Inflammatory macrophage treated with lipopolysaccharide for 4 hours (primary cell): Measurements from ENCODE around the gene SRP72.

ENCODE experiments used
- DNase-seq: peaks from one replicate; pipeline ENCODE4 v3.0.0-alpha.2; 2020

The SRP72 gene

DNA sequence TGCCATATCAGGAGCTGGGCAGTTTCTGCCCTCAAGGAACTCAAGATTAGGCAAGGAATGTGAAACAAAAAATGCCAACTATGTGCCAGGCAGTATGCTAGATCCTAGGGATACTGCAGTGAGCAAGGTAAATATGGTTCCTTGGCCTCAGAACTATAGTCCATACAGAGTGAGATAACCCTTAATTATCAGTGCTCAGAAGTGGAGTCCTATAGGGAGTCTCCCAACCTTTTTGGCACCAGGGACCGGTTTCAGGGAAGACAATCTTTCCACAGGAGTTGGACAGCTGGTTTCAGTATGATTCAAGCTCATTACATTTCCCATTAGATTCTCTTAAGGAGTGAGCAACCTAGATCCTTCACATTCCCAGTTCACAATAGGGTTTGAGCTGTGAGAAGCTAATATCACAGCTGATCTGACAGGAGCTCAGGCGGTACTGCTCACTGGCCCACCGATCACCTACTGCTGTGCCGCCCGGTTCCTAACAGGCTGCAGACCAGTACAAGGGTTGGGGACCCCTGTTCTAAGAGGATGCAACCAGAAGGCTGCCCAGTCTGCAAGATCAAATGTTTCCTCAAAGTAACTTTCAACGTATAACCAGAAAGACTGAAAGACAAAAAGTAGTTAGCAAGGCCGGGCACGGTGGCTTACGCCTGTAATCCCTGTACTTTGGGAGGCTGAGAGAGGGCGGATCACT, 1.7 kb upstream of the SRP72 start:
- no peak for DNase-seq

DNA sequence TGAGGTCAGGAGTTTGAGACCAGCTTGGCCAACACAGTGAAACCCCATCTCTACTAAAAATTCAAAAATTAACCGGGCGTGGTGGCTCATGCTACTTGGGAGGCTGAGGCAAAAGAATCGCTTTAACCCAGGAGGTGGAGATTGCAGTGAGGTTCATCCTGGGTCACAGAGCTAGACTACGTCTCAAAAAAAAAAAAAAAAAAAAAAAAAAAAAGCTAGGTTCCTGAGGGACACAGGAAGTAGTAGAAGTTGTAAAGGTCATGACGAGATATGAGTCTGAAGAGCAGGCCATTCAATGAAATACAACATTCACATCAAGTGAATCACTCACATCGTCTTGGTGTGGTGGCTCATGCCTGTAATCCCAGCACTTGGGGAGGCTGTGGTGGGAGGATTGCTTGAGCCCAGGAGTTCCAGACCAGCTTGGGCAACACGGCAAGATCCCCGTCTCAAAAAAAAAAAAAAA, 1.1 kb upstream of the SRP72 start:
- DNase-seq, result peak; percentile 60

DNA sequence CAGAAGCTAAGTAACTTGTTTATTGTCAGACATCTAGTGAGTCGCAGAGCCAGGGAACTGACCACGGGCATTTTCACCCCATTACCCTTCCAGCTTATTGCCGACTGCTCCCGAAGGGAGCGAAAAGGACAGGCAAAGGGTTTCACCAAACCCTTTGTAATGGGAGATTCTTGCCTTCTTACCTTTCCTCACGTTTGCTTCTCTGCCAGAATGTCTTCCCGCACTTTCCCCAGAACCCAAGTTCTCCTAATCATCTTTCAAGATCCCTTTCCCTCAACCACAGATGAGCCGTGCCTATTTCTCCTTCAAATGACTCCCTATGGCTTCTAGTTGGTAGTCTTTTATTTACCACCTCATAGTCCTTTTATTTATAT, 520 bp upstream of the SRP72 start:
- no peak for DNase-seq

DNA sequence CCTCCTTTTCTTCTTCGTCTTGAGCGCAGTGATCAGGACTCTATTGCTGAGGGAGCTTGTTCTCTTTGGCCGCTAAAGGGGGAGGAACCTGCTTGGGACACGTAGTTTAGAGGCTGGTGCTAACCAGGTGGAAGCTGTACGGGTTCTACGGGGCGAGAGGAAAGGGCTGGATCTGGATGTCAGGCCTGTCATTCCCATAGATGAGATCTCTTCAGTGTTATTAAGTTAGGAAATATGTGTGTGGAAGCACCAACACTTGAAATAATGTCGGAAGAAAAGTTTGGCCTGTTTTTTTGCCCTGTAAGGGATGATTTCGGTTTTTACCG, 643 bp downstream of the SRP72 start:
- DNase-seq, result no peak

DNA sequence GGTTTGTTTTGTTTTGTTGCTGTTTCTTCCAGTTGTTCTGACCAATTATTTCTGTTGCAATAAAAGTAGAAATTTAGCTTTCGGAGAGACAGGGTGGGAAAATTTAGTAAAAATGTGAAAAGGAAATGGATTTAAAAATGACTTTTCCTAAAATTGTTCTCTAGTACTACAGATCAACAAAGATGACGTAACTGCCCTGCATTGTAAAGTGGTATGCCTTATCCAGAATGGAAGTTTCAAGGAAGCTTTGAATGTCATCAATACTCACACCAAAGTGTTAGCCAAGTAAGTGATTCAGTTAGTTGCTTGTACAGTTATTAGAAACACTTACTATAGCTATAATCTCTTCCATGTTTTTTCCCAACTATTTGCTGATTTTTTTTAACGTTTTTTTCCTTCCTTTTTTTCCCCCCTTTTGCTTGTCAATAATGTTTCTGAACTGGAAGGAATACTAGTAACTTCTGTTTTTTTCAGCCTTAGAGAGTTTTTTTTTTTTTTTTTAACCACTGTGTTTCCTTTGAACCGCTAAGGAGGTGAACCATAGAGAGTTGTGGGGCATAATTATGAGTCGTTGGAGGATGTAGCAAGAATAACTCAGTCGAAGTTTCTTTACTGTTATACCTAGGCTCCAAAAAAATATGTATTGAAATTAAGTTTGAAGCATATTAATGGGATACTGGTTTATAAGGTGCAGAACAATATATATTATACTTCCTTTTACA, 2.2 kb downstream of the SRP72 start:
- no peak for DNase-seq

DNA sequence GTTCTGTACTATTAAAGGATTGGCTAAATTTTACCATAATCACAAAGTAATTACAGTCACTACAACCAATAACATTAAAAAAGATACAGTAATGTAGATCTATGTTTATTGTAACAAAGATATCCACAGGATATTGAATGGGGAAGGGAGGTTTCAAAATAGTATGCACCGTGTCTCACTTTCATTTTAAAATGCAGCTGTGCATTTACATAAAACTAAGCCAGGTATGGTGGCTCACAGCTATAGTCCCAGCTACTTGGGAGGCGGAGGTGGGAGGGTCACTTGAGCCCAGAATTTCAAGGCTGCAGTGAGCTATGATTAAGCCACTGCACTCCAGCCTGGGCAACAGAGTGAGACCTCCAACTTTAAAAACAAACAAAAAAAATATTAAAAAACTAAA, 8.5 kb downstream of the SRP72 start:
- no peak for DNase-seq

DNA sequence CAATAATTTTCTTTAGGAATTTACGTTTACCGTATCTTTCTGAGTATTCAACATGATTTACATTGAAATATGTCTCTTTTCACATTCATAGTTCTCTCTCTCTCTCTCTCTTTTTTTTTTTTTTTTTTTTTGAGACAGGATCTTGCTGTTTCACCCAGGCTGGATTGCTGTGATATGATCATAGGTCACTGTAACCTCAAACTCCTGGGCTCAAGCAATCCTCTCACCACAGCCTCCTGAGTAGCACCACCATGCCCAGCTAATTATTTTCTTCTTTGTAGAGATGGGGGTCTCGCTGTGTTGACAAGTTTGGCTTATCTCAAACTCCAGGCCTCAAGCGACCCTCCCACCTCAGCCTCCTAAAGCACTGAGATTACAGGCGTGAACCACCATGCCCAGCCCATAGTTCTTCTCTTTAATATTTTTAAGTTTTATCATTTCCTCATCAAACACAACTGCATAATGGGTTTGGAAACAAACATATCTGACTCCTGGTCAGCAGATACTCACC, 9.8 kb downstream of the SRP72 start:
- no peak for DNase-seq

DNA sequence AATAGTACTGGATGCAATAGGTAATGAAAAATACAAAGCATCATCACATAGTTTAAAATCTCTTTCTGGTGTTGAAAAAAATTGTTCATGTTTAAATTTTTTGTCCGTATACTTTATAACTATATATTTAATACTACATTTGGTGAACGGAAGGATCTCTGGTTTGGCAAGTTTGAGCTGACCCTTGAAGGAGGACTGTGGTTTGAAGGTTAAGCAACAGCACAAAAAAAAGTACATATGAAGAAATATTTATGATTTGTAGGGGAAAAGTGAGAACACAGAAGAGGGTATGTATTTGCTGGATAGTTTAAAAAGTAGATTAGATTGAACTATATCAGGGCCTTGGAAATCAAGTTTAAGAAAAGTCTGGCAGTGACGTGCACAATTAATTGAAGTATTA, 13.3 kb downstream of the SRP72 start:
- DNase-seq, result no peak

DNA sequence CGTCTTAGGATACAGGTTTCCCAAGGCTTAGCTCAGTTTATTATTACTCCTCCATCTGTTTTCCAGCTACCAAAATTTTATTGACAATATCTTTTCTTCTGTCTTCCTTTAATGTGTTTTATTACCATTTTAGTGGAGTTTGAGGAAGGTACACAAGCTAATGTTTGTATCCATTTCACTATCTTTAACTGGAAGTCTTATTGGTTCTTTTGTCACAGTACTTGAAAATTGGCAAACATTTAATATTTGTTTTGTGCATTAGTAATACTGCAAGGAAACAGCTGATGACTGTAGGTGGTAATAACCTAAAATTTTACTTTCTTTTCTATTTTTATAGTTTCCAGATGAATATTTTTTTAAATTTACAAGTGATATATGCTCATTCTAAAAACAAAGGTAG, 28.8 kb downstream of the SRP72 start:
- DNase-seq, result no peak

DNA sequence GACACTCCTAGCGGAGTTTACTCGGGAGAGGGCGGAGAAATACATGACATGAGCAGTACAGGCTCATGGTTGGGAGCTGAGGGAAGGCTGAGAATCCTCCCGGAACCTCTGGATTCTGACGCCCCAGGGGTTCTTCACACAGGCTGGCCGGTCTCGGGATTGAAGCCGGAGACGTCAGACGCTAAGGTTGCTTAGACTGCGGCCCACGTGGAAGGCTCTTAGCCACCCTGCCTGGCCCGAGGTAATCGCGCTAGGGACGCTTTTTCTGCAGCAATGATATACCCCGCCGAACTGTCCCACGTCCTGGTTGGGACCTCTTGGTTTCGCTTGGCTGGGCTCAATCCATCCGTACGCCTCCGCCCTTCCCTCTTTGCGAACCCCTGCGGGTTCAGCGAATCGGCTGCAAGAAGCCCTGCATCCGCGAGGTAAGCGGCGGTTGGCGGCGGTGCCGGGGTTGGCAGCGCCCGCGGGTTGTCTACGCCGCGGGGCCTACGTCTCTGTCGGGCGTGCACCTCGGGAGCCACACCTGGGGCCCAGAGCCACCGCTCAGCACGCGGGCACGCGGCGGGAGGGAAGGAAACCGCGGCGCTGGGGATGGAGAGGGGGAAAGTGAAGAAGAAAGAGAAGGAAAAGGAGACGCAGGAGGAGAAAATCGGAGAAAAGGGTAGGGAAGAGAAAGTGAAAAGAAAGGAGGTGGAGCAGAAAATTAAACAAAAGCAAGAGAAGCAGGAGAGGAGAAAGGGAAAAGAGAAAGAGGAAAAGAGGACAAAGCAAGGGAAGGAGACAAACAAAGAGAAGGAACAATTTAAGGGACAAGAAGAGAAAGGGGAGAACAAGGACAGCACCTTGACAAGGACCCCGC, 38.1 kb downstream of the SRP72 start, which contains the start of gene ARL9:
TSS of gene ARL9 (plus strand) at position 523 of the 862 bp plus-strand sequence. CDS start at position 595, 72 bp downstream.
- DNase-seq, result peak; percentile 43

DNA sequence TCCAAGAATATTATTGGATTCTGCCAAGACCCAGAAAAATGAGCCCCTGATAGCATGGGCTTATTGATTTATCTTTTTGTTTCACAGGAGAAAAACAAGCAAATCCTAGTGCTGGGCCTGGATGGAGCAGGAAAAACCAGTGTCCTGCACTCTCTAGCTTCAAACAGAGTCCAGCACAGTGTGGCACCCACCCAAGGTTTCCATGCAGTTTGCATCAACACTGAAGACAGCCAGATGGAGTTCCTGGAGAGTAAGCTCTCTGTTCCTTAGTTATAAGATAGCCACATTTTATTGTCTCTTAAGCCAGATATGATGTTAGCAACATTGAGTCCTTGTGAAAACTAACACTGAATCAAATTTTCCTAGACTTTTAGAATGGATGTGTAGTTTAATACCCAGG, 43.7 kb downstream of the SRP72 start:
- DNase-seq, result no peak

DNA sequence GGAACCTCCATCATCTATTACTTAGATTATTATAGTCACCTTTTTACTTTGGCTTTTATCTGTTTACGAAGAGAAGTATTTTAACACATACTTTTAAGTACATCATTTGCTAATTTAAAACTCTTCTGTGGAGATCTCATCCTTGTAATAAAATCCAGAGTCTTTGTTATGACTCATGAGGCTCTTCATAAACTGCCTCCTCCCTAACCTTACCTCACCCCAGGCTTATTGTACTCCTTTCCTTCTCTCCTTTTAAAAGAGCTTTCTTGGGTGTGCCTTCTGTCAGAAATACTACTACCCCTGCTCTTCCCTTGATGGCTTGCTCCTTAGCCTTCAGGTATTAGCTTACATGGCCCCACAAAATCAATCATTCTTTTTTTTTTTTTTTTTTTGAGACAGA, 44.7 kb downstream of the SRP72 start:
- DNase-seq, result no peak

DNA sequence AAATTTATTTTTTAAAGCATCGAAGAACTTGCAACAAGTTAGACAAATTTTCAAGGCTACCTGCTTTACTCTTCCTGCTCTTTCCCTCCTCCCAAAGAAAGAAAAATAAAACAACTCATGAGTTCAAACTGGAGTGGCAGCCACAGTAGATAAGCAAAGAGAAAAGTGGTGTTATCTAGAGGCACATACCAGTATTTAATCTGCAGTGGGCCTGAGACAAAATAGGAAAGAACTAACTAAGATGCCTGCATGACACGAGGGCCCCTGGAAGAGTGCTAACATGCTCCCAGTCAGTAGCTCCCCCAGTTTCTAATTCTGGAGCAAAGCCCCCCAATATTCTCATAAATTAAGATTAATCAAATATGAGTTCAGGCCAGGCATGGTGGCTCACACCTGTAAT, 46.1 kb downstream of the SRP72 start:
- DNase-seq, result no peak

DNA sequence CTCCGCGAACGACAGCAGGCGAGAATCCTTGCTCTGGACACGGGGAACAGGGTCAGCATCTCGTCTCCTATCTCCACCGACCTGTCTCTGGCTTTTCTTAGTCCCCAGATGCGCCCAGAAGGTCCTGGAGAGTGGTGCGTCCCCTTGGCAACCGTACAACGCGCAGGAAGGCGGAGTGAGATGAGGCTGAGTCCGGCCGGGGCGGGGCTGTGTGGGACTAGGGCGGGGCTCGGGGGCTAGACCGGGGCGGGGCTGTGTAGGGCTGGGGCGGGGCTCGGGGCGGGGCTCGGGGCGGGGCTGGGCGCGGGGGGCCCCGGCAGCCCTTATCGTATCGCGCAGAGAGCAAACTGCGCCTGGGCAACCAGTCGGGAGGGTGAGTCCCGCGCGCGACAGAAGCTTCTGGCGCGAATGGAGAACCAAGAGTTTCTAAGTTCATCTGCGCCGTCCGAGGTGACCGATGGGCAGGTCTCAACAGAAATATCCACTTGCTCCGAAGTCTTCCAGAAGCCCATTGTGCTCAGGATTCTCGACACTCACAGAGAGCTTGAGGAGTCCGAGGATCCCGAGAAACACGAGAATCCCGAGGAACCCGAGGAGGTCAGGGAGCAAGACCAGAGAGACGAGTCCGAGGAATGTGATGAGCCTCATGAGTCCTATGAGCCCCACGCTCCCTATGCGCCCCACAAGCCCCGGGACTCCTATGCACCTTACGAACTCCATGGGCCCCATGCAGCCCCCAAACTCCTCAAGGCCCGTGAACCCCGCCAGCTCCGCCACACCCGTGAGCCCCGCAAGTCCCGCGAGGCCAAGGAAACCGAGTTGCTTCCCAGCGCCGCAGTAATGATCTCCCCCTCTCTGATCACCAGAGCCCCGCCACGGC, 63.1 kb downstream of the SRP72 start:
- DNase-seq, result peak; percentile 72

DNA sequence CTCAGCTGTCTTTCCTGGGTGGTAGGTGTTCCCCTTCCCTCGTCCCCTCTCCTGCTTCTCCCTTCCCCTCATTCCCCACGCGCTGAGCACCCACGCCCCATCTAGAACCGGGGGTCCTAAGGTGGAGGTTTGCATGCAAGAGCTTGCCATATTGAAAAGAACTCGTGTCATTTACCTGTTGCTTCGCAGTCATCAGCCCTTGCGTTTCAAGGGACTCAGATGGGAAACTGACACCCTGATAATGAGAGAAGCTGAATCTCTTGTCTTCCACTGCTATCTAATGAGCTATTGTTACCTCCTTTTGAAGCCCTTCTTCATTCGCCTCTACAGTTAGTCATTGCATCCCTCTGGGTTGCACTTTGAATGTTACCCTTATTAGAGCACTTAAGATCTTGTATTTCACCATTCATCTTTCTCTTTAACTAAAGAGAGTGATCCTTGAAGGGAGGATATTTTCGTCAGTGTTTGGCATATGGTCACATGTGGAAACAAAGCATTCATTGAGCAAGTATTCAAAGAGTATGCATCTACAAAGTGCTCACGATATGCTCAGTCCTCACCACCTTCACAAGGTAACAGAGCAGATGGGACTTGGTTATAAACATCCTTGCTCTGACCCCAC, 63.8 kb downstream of the SRP72 start:
- DNase-seq, result no peak

DNA sequence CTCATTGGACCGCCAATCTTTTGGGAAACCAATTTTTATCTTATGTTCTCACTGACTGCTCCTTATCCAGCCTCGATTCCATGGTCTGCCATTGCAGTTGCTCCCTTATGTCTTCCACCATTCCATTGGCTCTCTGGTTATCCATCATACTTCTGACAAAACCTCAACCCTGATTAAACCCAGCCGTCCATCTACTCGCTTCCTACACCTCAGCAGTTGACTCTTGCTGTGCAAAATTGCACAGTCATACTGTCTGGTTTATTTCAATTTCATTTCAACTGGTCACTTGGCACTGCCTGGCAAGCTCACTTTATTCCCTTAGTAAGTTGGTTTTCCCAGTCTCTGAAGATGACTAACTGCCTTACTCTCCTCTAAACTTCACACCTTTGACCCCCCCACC, 64.4 kb downstream of the SRP72 start:
- peak; percentile 32 for DNase-seq

DNA sequence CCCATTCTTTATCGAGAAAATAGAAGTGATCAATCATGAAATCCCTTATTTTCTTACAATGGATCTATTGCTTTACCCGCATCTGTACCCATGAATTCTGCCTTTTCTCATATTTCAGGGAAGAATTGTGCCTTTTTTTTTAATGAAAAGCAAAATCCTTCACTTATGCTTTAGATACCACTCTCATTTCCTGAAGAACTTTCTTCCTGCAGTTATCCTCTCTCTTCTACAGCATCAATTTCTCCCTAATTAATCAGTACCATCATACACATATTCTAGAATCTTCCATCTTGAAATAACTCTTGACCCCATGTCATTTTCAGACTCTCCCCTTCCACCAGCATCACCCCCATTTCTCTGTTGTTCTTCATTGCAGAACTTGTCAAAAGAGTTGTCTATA, 64.8 kb downstream of the SRP72 start:
- DNase-seq, result no peak

DNA sequence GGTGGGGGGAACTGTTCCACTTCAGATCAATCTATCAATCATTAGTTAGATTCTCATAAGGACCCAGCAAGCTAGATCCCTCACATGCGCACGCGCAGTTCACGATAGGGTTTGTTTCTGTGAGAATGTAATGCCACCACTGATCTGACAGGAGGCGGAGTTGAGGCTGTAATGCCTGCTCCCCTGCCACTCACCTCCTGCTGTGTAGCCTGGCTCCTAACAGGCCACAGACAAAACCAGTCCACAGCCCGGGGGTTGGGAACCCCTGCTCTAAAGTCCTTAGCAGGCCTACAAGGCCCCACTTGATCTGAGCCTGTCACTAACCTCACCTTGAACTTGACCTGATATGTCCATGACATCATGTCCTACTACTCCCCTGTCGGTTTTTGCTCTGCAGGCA, 68.5 kb downstream of the SRP72 start:
- no peak for DNase-seq

DNA sequence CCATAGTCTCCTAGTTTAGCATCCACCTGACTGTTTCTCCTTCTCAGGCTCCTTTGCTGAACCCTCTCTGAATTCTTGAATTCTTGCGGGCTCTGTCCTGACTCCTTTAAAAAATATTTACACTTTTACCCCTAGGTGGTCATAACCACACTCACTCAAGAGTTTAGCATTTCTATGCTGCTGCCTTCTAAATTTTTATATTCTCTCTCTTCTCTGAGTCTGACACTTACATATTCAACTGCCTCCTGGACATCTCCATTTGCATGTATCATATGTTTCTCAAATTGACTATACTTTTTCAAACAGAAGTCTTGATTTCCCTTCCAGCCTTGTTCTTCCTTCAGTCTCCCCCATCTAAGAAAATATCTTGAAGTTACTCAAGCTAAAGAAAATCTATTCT, 69.7 kb downstream of the SRP72 start:
- DNase-seq, result no peak

DNA sequence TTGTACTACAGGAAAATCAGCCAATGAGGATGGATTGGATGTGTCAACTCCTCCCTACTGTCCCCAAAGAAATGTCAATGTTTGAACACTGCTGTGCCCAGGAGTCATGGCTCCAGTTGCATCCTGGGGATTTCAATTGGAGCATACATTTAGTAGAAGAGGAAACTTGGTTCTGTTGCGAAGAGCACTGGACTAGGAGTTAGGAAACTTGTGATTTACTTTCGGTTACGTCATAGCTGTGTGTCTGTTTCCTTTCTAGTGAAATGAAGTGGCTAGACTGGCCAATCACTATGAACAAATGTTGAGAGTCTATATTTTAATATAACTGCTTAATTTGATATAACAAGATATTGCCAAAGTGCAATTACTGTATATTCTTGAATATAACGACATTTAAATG, 73.4 kb downstream of the SRP72 start:
- peak; percentile 64 for DNase-seq

DNA sequence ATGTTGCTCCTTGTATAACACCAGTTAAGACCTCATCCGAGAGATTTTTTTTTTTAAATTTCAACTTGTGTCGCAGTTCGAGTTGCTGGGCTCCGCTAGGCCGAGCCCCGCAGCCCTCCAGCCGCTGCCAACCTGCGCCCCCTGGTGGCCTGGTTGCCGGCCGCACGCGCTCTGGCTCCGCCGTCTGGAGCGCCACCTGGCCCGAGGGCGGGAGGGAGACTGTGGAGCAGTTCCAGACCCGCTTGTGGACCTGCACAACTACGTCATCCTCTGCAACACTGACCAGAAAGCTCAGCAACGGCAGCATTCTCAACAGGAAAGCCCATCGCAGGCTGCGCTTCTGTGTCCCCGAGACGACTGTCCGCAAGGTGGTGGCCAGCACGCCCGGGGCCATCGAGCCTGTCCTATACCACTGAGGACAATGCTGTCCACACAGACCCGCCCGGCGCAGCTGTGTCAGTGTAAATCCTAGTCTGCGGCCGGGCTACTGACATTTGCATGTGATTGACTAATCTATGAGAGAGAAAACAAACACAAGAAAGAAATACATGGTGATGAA, 77.2 kb downstream of the SRP72 start:
- peak; percentile 65 for DNase-seq

DNA sequence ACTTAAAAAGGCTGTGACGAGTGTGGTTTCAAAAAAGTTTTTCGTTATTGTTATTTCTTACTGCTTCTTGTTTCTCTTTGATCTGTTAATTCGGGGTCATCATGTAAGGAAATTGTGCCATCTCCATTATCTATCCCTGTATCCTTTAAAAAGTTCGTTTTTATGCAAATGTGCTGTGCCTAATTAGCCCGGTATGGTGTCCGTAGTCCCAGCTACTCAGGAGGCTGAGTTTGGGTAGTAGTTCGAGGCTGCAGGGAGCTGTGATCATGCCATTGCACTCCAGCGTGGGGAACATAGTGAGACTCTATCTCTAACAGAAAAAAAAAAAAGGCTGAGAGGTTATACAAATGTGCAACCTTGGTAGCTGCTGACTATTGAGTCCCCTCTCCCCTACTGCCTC, 83.2 kb downstream of the SRP72 start:
- no peak for DNase-seq
